ENCODE measurements around the gene RPSA. TPM values are rescaled to one million over a fixed set of nuclear protein-coding genes. Genes with fewer than 3 reads are reported as not detected.

RPSA gene
- total RNA-seq, 1 donor from 2014 or later: 3,451 TPM

GRCh38 chr3:39386318-39386717, 20.2 kb upstream of the RPSA start:
- no peak overlapping the region for H3K4me3 ChIP-seq (ENCODE audit: low read depth, low read length)
- FAIRE-seq (no peak), DNase-seq (ENCODE audit: low read depth) (no peak)
- no peak for TF ChIP-seq CTCF (IDR thresholded peaks at IDR 0.05; ENCODE audit: insufficient read depth, low read length, severe bottlenecking)
- no peaks in the 10 kb centered on the region for H3K27me3 ChIP-seq (ENCODE audit: control insufficient read depth, insufficient read depth, low read length)
- peaks cover 4% of the 10 kb centered on the region for H3K36me3 ChIP-seq (ENCODE audit: control insufficient read depth, insufficient read depth, low read length)

GRCh38 chr3:39387411-39387975, 19.0 kb upstream of the RPSA start:
- DNase-seq (ENCODE audit: low read depth) (no peak), FAIRE-seq (no peak)
- no peak for TF ChIP-seq CTCF (IDR thresholded peaks at IDR 0.05; ENCODE audit: insufficient read depth, low read length, severe bottlenecking)
- peaks cover 8% of the 10 kb centered on the region for H3K36me3 ChIP-seq (ENCODE audit: control insufficient read depth, insufficient read depth, low read length)
- H3K4me3 ChIP-seq (ENCODE audit: low read depth, low read length): no peak overlapping the region
- H3K27me3 ChIP-seq (ENCODE audit: control insufficient read depth, insufficient read depth, low read length): no peaks in the 10 kb centered on the region

GRCh38 chr3:39388153-39388552, 18.4 kb upstream of the RPSA start:
- no peak for FAIRE-seq
- no peak for TF ChIP-seq CTCF (IDR thresholded peaks at IDR 0.05; ENCODE audit: insufficient read depth, low read length, severe bottlenecking)
- no peaks in the 10 kb centered on the region for H3K27me3 ChIP-seq (ENCODE audit: control insufficient read depth, insufficient read depth, low read length)
- peaks cover 9% of the 10 kb centered on the region for H3K36me3 ChIP-seq (ENCODE audit: control insufficient read depth, insufficient read depth, low read length)
- no peak overlapping the region for H3K4me3 ChIP-seq (ENCODE audit: low read depth, low read length)
- no peak for DNase-seq (ENCODE audit: low read depth)

- DNase-seq (ENCODE audit: low read depth) (no peak), FAIRE-seq (no peak)
- Histone ChIP-seq H3K27me3 (ENCODE audit: control insufficient read depth, insufficient read depth, low read length) (no peaks in the 10 kb centered on the region), H3K36me3 (ENCODE audit: control insufficient read depth, insufficient read depth, low read length) (peaks cover 9% of the 10 kb centered on the region), H3K4me3 (ENCODE audit: low read depth, low read length) (no peak overlapping the region)
- no peak for TF ChIP-seq CTCF (IDR thresholded peaks at IDR 0.05; ENCODE audit: insufficient read depth, low read length, severe bottlenecking)
Observed at GRCh38 chr3:39388741-39389248, 17.7 kb upstream of the RPSA start.

GRCh38 chr3:39390181-39390580, 16.3 kb upstream of the RPSA start:
- FAIRE-seq: no peak
- Histone ChIP-seq H3K4me3 (ENCODE audit: low read depth, low read length) (no peak overlapping the region), H3K36me3 (ENCODE audit: control insufficient read depth, insufficient read depth, low read length) (peaks cover 9% of the 10 kb centered on the region), H3K27me3 (ENCODE audit: control insufficient read depth, insufficient read depth, low read length) (no peaks in the 10 kb centered on the region)
- no peak for DNase-seq (ENCODE audit: low read depth)
- TF ChIP-seq CTCF (IDR thresholded peaks at IDR 0.05; ENCODE audit: insufficient read depth, low read length, severe bottlenecking): no peak

GRCh38 chr3:39396690-39397089, 9.8 kb upstream of the RPSA start:
- no peak for FAIRE-seq
- H3K36me3 ChIP-seq (ENCODE audit: control insufficient read depth, insufficient read depth, low read length): peaks cover 10% of the 10 kb centered on the region
- no peak for TF ChIP-seq CTCF (IDR thresholded peaks at IDR 0.05; ENCODE audit: insufficient read depth, low read length, severe bottlenecking)
- H3K27me3 ChIP-seq (ENCODE audit: control insufficient read depth, insufficient read depth, low read length): no peaks in the 10 kb centered on the region
- H3K4me3 ChIP-seq (ENCODE audit: low read depth, low read length): no peak overlapping the region
- no peak for DNase-seq (ENCODE audit: low read depth)
